CD4-positive, alpha-beta memory T cell (primary cell): Measurements from ENCODE around the gene SLAIN2. TPM values are rescaled to one million over a fixed set of nuclear protein-coding genes. Genes with fewer than 3 reads are reported as not detected.

Experiments used
- CTCF ChIA-PET: fragments of 350-600 bp; sonication (Branson Sonifier 250); formaldehyde crosslinking; loops from one replicate; lab custom pipeline; 2021; ENCODE audit warnings: inconsistent platforms; ENCODE audit not compliant: partially characterized antibody; lab: Charles Lee
- POLR2A ChIA-PET: fragments of 350-600 bp; sonication (Branson Sonifier 250); formaldehyde crosslinking; loops from one replicate; lab custom pipeline; 2021; ENCODE audit not compliant: partially characterized antibody; lab: Charles Lee
- DNase-seq, 5 donors: peaks; one replicate each; pipeline versions ENCODE4 v3.0.0 to v3.0.0-alpha.2; 2020 to 2022; ENCODE audit warnings: mixed read lengths in 1 of 5
- H3K27ac ChIP-seq: one replicate; pipeline ENCODE4 v1.7.0; 2013; ENCODE audit warnings: low read depth, low read length
- H3K27me3 ChIP-seq: 2 replicates; pipeline ENCODE4 v1.7.0; 2013; ENCODE audit warnings: mild to moderate bottlenecking, low read length, moderate library complexity; ENCODE audit not compliant: insufficient read depth
- H3K36me3 ChIP-seq: 2 replicates; pipeline ENCODE4 v1.7.0; 2013; ENCODE audit warnings: mild to moderate bottlenecking, low read length, moderate library complexity; ENCODE audit not compliant: insufficient read depth
- H3K4me1 ChIP-seq: 2 replicates; pipeline ENCODE4 v1.7.0; 2013; ENCODE audit warnings: mild to moderate bottlenecking, low read length, moderate library complexity; ENCODE audit not compliant: insufficient read depth
- H3K4me3 ChIP-seq, 2 donors: one replicate each; pipeline ENCODE4 v1.7.0; 2013; ENCODE audit warnings: low read length in 2 of 2, mild to moderate bottlenecking in 1 of 2
- H3K9me3 ChIP-seq, 2 donors: one replicate each; pipeline ENCODE4 v1.7.0; 2013; ENCODE audit warnings: low read length in 2 of 2, control low read depth in 1 of 2; ENCODE audit not compliant: control insufficient read depth in 1 of 2
- H3K27ac Mint-ChIP-seq, 7 donors: one replicate each; pipeline ENCODE4 v1.8.0; 2020 to 2021; ENCODE audit warnings: mixed read lengths in 7 of 7, mild to moderate bottlenecking in 6 of 7, inconsistent platforms in 3 of 7, moderate library complexity in 3 of 7
- H3K27me3 Mint-ChIP-seq, 2 donors: one replicate each; pipeline ENCODE4 v1.8.0; 2020 to 2021; ENCODE audit warnings: mixed read lengths in 2 of 2
- H3K36me3 Mint-ChIP-seq, 2 donors: one replicate each; pipeline ENCODE4 v1.8.0; 2020 to 2021; ENCODE audit warnings: mixed read lengths in 2 of 2, inconsistent platforms in 1 of 2, mild to moderate bottlenecking in 1 of 2
- H3K4me1 Mint-ChIP-seq, 4 donors: one replicate each; pipeline ENCODE4 v1.8.0; 2020 to 2021; ENCODE audit warnings: mixed read lengths in 4 of 4, mild to moderate bottlenecking in 1 of 4
- H3K4me3 Mint-ChIP-seq, 8 donors: one replicate each; pipeline ENCODE4 v1.8.0; 2020 to 2021; ENCODE audit warnings: mixed read lengths in 8 of 8, mild to moderate bottlenecking in 7 of 8, moderate library complexity in 6 of 8, inconsistent platforms in 3 of 8
- H3K9me3 Mint-ChIP-seq, 8 donors: one replicate each; pipeline ENCODE4 v1.8.0; 2020 to 2021; ENCODE audit warnings: mixed read lengths in 8 of 8, mild to moderate bottlenecking in 5 of 8, inconsistent platforms in 3 of 8, moderate library complexity in 1 of 8
- intact Hi-C: fragments of 100-400 bp; cut with micrococcal nuclease; formaldehyde crosslinking; loops from one replicate; pipeline ENCODE4 v1.15.1; 2023
- polyA plus RNA-seq, 2 donors: library from polyadenylated mRNA; unstranded; fragments of 300-500 nt; fragmentation: Illumina TruSeq; gene quantifications; one replicate each; pipeline ENCODE4 v1.2.3, GENCODE V29; 2021
- total RNA-seq, 2 experiments: library from RNA; stranded (reverse); gene quantifications; one replicate each; pipeline ENCODE4 v1.2.3, GENCODE V29; 2021

SLAIN2 gene
- total and polyA plus RNA-seq, 4 experiments from 2014 or later: 24.2 to 87.5 (median 55.8) TPM

DNA sequence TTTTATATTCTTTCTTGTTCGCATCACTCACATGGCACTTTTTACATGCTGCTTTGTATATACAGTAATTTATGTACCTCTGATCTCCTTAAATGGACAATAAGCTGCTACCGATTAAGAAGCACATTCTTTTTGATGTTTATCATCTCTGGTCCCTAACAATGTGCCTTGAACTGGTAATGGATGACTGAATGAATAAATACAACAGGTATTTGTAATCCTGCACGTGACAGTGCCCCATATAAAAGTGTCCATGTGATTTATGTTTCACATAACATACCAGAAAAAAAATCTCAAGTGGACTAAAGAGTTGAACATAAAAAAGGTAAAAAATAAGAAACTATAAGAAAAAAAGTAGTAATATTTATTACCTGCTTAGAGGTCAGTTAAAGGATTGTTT is 7.7 kb upstream of the SLAIN2 start:
- H3K36me3 Mint-ChIP-seq: no peaks in the 10 kb centered on the region
- CTCF ChIA-PET: no interaction called here
- intact Hi-C loops: no loop called here

GRCh38 chr4:48334236-48334635 is 7.1 kb upstream of the SLAIN2 start:
- Histone ChIP-seq H3K27ac (no peak overlapping the region), H3K27me3 (no peaks in the 10 kb centered on the region), H3K36me3 (no peaks in the 10 kb centered on the region), H3K4me3 (no peak overlapping the region), H3K9me3 (no peaks in the 10 kb centered on the region), H3K4me1 (no peaks in the 10 kb centered on the region)
- DNase-seq: no peak
- Mint-ChIP-seq H3K36me3 (no peaks in the 10 kb centered on the region), H3K27me3 (peaks cover 3 to 8% of the 10 kb centered on the region in 2 donors), H3K27ac (no peak overlapping the region), H3K9me3 (peaks cover 0 to 1% (median 0%) of the 10 kb centered on the region in 8 donors), H3K4me1 (peaks cover 0 to 5% (median 0%) of the 10 kb centered on the region in 4 donors), H3K4me3 (no peak overlapping the region)
- ChIA-PET POLR2A (no interaction called here), CTCF (no interaction called here)
- intact Hi-C loops: no loop called here

More for the DNA sequence above, 7.7 kb upstream of the SLAIN2 start:
- Histone ChIP-seq H3K4me1 (no peaks in the 10 kb centered on the region), H3K9me3 (no peaks in the 10 kb centered on the region), H3K36me3 (no peaks in the 10 kb centered on the region), H3K27me3 (no peaks in the 10 kb centered on the region), H3K27ac (no peak overlapping the region), H3K4me3 (no peak overlapping the region)
- DNase-seq: no peak
- H3K27me3 Mint-ChIP-seq: peaks cover 3 to 8% of the 10 kb centered on the region in 2 donors
- H3K4me1 Mint-ChIP-seq: peaks cover 0 to 3% (median 0%) of the 10 kb centered on the region in 4 donors
- H3K9me3 Mint-ChIP-seq: peaks cover 0 to 1% (median 0%) of the 10 kb centered on the region in 8 donors
- H3K27ac Mint-ChIP-seq: no peak overlapping the region
- POLR2A ChIA-PET: no interaction called here
- H3K4me3 Mint-ChIP-seq: no peak overlapping the region

- DNase-seq: no peak
- H3K27ac ChIP-seq: no peak overlapping the region
- no peaks in the 10 kb centered on the region for H3K36me3 ChIP-seq
- H3K27me3 ChIP-seq: no peaks in the 10 kb centered on the region
- intact Hi-C loops: no loop called here
- H3K4me3 Mint-ChIP-seq: no peak overlapping the region
- peaks cover 0 to 1% (median 0%) of the 10 kb centered on the region in 8 donors for H3K9me3 Mint-ChIP-seq
- ChIA-PET CTCF (interaction anchor here (0.9 kb wide), 1 partner anchor 19 kb away, joined by 3 read pairs; no protein-coding TSS in a partner anchor), POLR2A (no interaction called here)
- no peaks in the 10 kb centered on the region for H3K36me3 Mint-ChIP-seq
- no peak overlapping the region for H3K4me3 ChIP-seq
- no peaks in the 10 kb centered on the region for H3K9me3 ChIP-seq
- peaks cover 3 to 8% of the 10 kb centered on the region in 2 donors for H3K27me3 Mint-ChIP-seq
- peaks cover 7% of the 10 kb centered on the region for H3K4me1 ChIP-seq
- peaks cover 0 to 5% (median under 1%) of the 10 kb centered on the region in 4 donors for H3K4me1 Mint-ChIP-seq
- no peak overlapping the region for H3K27ac Mint-ChIP-seq
These were observed 6.4 kb upstream of the SLAIN2 start for GRCh38 chr4:48334900-48335384.

GRCh38 chr4:48336146-48336870 is 5.0 kb upstream of the SLAIN2 start:
- no peak overlapping the region for H3K27ac Mint-ChIP-seq
- POLR2A ChIA-PET: no interaction called here

GRCh38 chr4:48337731-48338130 is 3.6 kb upstream of the SLAIN2 start:
- Histone ChIP-seq H3K36me3 (no peaks in the 10 kb centered on the region), H3K4me1 (peaks cover 18% of the 10 kb centered on the region), H3K4me3 (no peak overlapping the region), H3K9me3 (no peaks in the 10 kb centered on the region), H3K27me3 (no peaks in the 10 kb centered on the region), H3K27ac (no peak overlapping the region)
- intact Hi-C loops: no loop called here
- H3K4me1 Mint-ChIP-seq: peaks cover 7 to 26% (median 14%) of the 10 kb centered on the region in 4 donors
- peaks cover 0 to 1% (median 0%) of the 10 kb centered on the region in 8 donors for H3K9me3 Mint-ChIP-seq
- peaks cover 0 to 10% of the 10 kb centered on the region in 2 donors for H3K36me3 Mint-ChIP-seq
- H3K27me3 Mint-ChIP-seq: peaks cover 0 to 3% of the 10 kb centered on the region in 2 donors
- ChIA-PET POLR2A (no interaction called here), CTCF (no interaction called here)
- peak overlapping the region in 1 of 7 donors; percentile 1 for H3K27ac Mint-ChIP-seq
- no peak for DNase-seq
- no peak overlapping the region for H3K4me3 Mint-ChIP-seq

More at GRCh38 chr4:48336146-48336870, 5.0 kb upstream of the SLAIN2 start:
- H3K4me3 Mint-ChIP-seq: no peak overlapping the region
- peaks cover 0 to 1% (median 0%) of the 10 kb centered on the region in 8 donors for H3K9me3 Mint-ChIP-seq
- Histone ChIP-seq H3K36me3 (no peaks in the 10 kb centered on the region), H3K4me1 (peaks cover 15% of the 10 kb centered on the region), H3K27me3 (no peaks in the 10 kb centered on the region), H3K4me3 (no peak overlapping the region), H3K27ac (no peak overlapping the region), H3K9me3 (no peaks in the 10 kb centered on the region)
- CTCF ChIA-PET: no interaction called here
- H3K36me3 Mint-ChIP-seq: peaks cover 0 to 3% of the 10 kb centered on the region in 2 donors
- peaks cover 3 to 14% (median 8%) of the 10 kb centered on the region in 4 donors for H3K4me1 Mint-ChIP-seq
- DNase-seq: no peak
- peaks cover 0 to 4% of the 10 kb centered on the region in 2 donors for H3K27me3 Mint-ChIP-seq
- intact Hi-C loops: no loop called here

- Histone ChIP-seq H3K27me3 (no peaks in the 10 kb centered on the region), H3K9me3 (no peaks in the 10 kb centered on the region), H3K4me1 (peaks cover 37% of the 10 kb centered on the region), H3K4me3 (no peak overlapping the region), H3K36me3 (no peaks in the 10 kb centered on the region), H3K27ac (no peak overlapping the region)
- Mint-ChIP-seq H3K9me3 (peaks cover 0 to 1% (median 0%) of the 10 kb centered on the region in 8 donors), H3K4me3 (peak overlapping the region in 1 of 8 donors; percentile 36), H3K27ac (peak overlapping the region in 2 of 7 donors; percentile 97 to 98), H3K36me3 (peaks cover 0 to 10% of the 10 kb centered on the region in 2 donors), H3K27me3 (no peaks in the 10 kb centered on the region), H3K4me1 (peaks cover 24 to 45% (median 31%) of the 10 kb centered on the region in 4 donors)
- ChIA-PET CTCF (no interaction called here), POLR2A (interaction anchor here (2.9 kb wide), 1 partner anchor 32 kb away, joined by 14 read pairs; no protein-coding TSS in a partner anchor)
- intact Hi-C loops: loop anchor here (1.0 to 10.0 kb wide), 6 partner anchors 23 to 852 kb away; partner anchors contain the start of genes ATP10D, OCIAD1, OCIAD2 and SLC10A4
- no peak for DNase-seq
These were observed 1.7 kb upstream of the SLAIN2 start for GRCh38 chr4:48339642-48340041.
